ENCODE results near the gene SHISAL2A. TPM values are rescaled to one million over a fixed set of nuclear protein-coding genes. Genes with fewer than 3 reads are reported as not detected.

SHISAL2A gene
- total and polyA plus RNA-seq, 2 of the 4 experiments (the other 2 are of a cell fraction), result not detected

DNA sequence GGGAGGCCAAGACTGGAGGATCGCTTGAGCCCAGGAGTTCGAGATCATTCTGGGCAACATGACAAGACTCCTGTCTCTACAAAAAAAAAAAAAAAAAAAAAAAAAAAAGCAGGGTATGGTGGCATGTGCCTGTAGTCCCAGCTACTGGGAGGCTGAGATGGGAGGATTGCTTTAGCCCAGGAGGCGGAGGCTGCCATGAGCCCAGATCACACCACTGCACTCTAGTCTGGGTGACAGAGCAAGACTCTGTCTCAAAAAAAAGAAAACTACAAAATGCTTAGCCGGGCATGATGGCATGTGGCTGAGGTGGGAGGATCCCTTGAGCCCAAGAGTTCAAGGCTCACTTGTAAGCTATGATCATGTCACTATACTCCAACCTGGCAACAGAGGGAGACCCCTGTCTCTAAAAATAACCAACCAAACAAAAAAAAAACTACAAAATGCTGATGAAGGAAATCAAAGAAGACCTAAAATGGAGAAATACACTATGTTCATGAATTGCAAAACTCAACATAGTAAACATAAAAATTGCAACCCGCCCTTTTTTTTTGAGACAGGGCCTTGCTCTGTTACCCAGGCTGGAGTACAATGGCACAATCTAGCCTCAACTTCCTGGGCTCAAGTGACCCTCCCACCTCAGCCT, 20.4 kb downstream of the SHISAL2A start:
- H3K27me3 ChIP-seq (ENCODE audit: control insufficient read depth, insufficient read depth, low read length), result peaks cover 7% of the 10 kb centered on the region
- H3K9me3 ChIP-seq (ENCODE audit: control insufficient read depth, insufficient read depth, low read length), result no peaks in the 10 kb centered on the region
- H3K4me3 ChIP-seq (ENCODE audit: insufficient read depth, low read depth, low read length), result no peak overlapping the region
- no TSS peak for BruUV-seq (replicated peaks)
- ChIA-PET CTCF (no interaction called here), POLR2A (ENCODE audit: unreplicated experiment) (no interaction called here)
- H2BK15ac ChIP-seq (ENCODE audit: low read depth, low read length), result no peak overlapping the region
- H3K23ac ChIP-seq (ENCODE audit: low read depth, low read length), result no peak overlapping the region
- H3K4me2 ChIP-seq (ENCODE audit: low read depth, low read length), result no peak overlapping the region
- ATAC-seq (ENCODE audit: low read depth) (no peak), DNase-seq (no peak)
- no peak overlapping the region for H2BK120ac ChIP-seq (ENCODE audit: low read depth, low read length)
- no peak overlapping the region for H3K56ac ChIP-seq (ENCODE audit: extremely low read depth, insufficient read depth, low read length)
- no peak overlapping the region for H3K4ac ChIP-seq (ENCODE audit: low read depth, low read length)
- no peak overlapping the region for H3K14ac ChIP-seq (replicated peaks; ENCODE audit: low read depth, low read length)
- H3K36me3 ChIP-seq (ENCODE audit: control insufficient read depth, insufficient read depth, low read length), result no peaks in the 10 kb centered on the region
- TF ChIP-seq RAD21 (IDR thresholded peaks at IDR 0.05; ENCODE audit: low read length) (no peak), RCOR1 (IDR thresholded peaks at IDR 0.05; ENCODE audit: insufficient replicate concordance, low read length) (no peak), RFX5 (IDR thresholded peaks at IDR 0.05; ENCODE audit: low read depth, low read length) (no peak), MAZ (IDR thresholded peaks at IDR 0.05; ENCODE audit: borderline replicate concordance, low read depth, low read length) (no peak), MXI1 (IDR thresholded peaks at IDR 0.05; ENCODE audit: borderline replicate concordance, low read depth, low read length) (no peak), NFE2L2 (IDR thresholded peaks at IDR 0.05; ENCODE audit: low read depth, low read length) (no peak), BHLHE40 (IDR thresholded peaks at IDR 0.05; ENCODE audit: low read depth, low read length) (no peak), FOS (IDR thresholded peaks at IDR 0.05; ENCODE audit: low read depth, low read length) (no peak), MAFK (IDR thresholded peaks at IDR 0.05; ENCODE audit: low read depth, low read length) (no peak), POLR2A (IDR thresholded peaks at IDR 0.05; ENCODE audit: low read depth, low read length) (no peak), SMC3 (IDR thresholded peaks at IDR 0.05; ENCODE audit: low read depth, low read length) (no peak)
- TF ChIP-seq, protein P1, sequence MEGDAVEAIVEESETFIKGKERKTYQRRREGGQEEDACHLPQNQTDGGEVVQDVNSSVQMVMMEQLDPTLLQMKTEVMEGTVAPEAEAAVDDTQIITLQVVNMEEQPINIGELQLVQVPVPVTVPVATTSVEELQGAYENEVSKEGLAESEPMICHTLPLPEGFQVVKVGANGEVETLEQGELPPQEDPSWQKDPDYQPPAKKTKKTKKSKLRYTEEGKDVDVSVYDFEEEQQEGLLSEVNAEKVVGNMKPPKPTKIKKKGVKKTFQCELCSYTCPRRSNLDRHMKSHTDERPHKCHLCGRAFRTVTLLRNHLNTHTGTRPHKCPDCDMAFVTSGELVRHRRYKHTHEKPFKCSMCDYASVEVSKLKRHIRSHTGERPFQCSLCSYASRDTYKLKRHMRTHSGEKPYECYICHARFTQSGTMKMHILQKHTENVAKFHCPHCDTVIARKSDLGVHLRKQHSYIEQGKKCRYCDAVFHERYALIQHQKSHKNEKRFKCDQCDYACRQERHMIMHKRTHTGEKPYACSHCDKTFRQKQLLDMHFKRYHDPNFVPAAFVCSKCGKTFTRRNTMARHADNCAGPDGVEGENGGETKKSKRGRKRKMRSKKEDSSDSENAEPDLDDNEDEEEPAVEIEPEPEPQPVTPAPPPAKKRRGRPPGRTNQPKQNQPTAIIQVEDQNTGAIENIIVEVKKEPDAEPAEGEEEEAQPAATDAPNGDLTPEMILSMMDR (conservative IDR thresholded peaks at IDR 0.05; ENCODE audit: low read depth, low read length), result no peak
- TF ChIP-seq, protein P2, sequence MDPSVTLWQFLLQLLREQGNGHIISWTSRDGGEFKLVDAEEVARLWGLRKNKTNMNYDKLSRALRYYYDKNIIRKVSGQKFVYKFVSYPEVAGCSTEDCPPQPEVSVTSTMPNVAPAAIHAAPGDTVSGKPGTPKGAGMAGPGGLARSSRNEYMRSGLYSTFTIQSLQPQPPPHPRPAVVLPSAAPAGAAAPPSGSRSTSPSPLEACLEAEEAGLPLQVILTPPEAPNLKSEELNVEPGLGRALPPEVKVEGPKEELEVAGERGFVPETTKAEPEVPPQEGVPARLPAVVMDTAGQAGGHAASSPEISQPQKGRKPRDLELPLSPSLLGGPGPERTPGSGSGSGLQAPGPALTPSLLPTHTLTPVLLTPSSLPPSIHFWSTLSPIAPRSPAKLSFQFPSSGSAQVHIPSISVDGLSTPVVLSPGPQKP (IDR thresholded peaks at IDR 0.05; ENCODE audit: borderline replicate concordance, low read depth, low read length), result no peak
- intact Hi-C loops (cut with micrococcal nuclease) (no loop called here), dilution Hi-C loops (cut with HindIII; ENCODE audit: low sequenced_read_pairs, unreplicated experiment) (no loop called here), in situ Hi-C loops (cut with MboI; ENCODE audit: low sequenced_read_pairs) (no loop called here)
- no peak overlapping the region for H3K9ac ChIP-seq (ENCODE audit: low read depth, low read length)
- no peak overlapping the region for H4K5ac ChIP-seq (ENCODE audit: low read depth, low read length)
- no peak overlapping the region for H2BK5ac ChIP-seq (ENCODE audit: low read depth, low read length, poor library complexity, severe bottlenecking)
- no peak overlapping the region for H4K91ac ChIP-seq (ENCODE audit: insufficient read depth, low read depth, low read length)
- WGBS, 2 experiments (ENCODE audit: extremely low coverage in 2 of 2, insufficient read length in 1 of 2), result no CpG with 5 or more reads among the region's 5 CpGs
- H2BK20ac ChIP-seq (ENCODE audit: low read depth, low read length), result no peak overlapping the region
- no peak overlapping the region for H3K18ac ChIP-seq (ENCODE audit: low read depth, low read length)
- H3K4me1 ChIP-seq (ENCODE audit: control insufficient read depth, insufficient read depth, low read length), result no peaks in the 10 kb centered on the region
- H3K27ac ChIP-seq (ENCODE audit: insufficient read depth, low read length), result no peak overlapping the region
- H4K8ac ChIP-seq (ENCODE audit: low read depth in 2 of 2, low read length in 2 of 2), result no peak overlapping the region
- H2AK9ac ChIP-seq (replicated peaks; ENCODE audit: low read depth, low read length, poor library complexity), result no peak overlapping the region
- H3K9me1 ChIP-seq (ENCODE audit: insufficient read depth, low read length), result no peaks in the 10 kb centered on the region
- no peak overlapping the region for H2AK5ac ChIP-seq (ENCODE audit: low read depth, low read length)
- no peaks in the 10 kb centered on the region for H3K79me1 ChIP-seq (ENCODE audit: low read depth in 1 of 2, low read length in 2 of 2)
- no peaks in the 10 kb centered on the region for H4K20me1 ChIP-seq (ENCODE audit: insufficient read depth, low read length)
- no peak overlapping the region for H2AFZ ChIP-seq (replicated peaks; ENCODE audit: low read length, poor library complexity)
